GM21528 (cell line): ENCODE data around the gene KCNC3.

Experiments used
- ATAC-seq: cut with Tn5 transposase; IDR thresholded peaks from one replicate; pipeline ENCODE4 v1.9.1; 2021; ENCODE audit warnings: mild to moderate bottlenecking, moderate library complexity; ENCODE audit not compliant: unreplicated experiment, low FRiP score

Gene KCNC3

DNA sequence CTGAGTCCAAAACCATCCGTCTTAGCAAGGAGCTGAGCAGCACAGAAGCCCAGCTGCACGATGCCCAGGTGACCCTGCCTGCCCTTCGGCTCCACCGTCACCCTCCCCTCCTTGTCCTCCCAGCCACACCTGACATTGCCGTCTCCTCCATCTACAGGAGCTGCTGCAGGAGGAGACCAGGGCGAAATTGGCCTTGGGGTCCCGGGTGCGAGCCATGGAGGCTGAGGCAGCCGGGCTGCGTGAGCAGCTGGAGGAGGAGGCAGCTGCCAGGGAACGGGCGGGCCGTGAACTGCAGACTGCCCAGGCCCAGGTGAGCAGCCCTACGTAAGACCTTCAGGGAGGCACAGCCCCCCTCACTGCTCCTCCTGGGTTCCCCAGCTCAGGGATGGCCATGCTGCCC, 49.1 kb downstream of the KCNC3 start:
- ATAC-seq: no peak

DNA sequence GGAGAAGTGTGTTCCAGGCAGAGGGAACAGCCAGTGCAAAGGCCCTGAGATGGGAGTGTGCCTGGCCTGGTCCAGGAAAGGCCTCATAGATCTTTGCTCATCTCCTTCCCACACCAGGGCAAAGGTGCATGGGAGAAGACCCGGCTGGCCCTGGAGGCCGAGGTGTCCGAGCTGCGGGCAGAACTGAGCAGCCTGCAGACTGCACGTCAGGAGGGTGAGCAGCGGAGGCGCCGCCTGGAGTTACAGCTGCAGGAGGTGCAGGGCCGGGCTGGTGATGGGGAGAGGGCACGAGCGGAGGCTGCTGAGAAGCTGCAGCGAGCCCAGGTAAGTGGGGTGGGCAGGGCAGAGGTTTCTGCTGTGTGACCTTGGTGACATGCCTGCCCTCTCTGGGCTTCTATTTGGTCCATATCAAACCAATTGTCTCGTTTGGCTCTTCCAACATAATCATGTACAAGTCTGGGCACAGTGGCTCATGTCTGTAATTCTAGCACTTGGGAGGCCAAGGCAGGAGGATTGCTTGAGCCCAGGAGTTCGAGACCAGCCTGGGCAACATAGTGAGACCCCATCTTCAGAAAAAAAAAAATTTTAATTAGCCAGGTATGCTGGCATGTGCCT, 51.1 kb downstream of the KCNC3 start:
- ATAC-seq: no peak

DNA sequence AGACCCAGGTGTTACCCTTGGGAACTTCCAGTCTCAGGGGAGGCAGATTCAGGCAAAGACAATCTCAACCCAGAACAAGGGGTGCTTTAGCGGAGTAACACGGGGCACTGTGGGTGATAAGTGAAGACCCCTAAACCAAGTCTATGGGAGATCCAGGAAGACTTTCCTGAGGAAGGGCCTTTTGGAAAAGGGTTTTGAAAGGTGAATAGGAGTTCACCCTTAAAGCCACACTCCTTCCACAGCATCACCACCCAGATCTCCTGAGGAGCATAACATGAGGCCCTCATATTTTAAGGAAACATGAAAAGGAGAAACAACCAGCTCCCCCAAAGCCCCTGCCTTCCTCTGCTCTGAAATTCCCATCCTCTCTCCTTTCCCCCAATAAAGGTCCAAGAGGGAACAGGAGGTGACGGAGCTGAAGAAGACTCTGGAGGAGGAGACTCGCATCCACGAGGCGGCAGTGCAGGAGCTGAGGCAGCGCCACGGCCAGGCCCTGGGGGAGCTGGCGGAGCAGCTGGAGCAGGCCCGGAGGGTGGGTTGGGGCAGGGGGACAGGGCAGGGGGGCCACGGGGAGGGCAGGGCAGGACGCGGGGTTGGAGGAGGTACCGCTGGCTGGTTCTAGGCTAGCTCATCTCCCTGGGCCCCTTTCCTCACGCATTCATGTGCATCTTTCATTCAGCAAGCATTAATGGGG, 52.7 kb downstream of the KCNC3 start:
- no peak for ATAC-seq

GRCh38 chr19:50275577-50276368, 53.4 kb downstream of the KCNC3 start:
- ATAC-seq: no peak

GRCh38 chr19:50273821-50274220, 55.4 kb downstream of the KCNC3 start:
- ATAC-seq: no peak

DNA sequence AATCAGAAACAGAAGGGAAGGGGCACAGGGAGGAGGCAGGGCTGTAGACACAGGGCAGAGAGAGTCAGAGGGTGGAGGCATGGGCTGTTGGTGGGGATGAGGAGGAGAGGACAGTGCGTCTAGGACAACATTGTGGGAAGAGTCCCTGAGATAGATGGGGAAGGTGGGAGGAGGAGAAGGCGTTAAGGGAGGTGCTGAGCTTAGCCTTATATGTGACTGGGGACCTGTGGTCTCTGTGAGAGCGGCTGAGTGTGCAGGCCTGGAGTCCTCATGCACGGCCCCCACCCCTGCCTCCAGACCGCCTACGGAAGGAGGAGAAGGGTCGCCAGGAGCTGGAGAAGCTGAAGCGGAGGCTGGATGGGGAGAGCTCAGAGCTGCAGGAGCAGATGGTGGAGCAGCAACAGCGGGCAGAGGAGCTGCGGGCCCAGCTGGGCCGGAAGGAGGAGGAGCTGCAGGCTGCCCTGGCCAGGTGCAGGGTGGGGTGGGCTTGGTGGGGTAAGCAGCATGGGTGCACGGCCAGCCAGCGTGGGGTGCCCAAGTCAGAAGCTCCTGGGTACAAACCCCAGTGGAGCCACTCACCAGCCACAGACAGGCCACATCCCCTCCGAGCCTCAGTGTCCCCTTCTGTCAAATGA, 56.8 kb downstream of the KCNC3 start:
- no peak for ATAC-seq

DNA sequence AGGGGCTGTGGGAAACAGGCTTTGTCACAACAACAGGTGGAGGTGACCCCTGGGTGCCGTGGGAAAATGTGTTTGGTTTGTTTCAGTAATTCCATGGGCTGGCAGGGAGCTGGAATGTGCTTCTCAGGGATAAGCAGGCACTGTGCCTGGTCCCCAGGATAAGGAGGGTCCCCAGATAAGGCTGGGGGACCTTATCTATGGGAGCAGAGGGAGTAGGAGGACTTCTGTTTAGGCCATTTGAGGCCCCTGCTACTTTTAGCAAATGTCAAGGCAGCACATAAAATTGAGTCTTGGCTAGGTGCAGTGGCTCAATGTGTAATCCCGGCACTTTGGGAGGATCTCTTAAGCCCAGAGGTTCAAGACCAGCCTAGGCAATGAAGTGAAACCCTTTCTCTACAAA, 59.5 kb downstream of the KCNC3 start:
- no peak for ATAC-seq

GRCh38 chr19:50268501-50268900, 60.7 kb downstream of the KCNC3 start:
- ATAC-seq: no peak

DNA sequence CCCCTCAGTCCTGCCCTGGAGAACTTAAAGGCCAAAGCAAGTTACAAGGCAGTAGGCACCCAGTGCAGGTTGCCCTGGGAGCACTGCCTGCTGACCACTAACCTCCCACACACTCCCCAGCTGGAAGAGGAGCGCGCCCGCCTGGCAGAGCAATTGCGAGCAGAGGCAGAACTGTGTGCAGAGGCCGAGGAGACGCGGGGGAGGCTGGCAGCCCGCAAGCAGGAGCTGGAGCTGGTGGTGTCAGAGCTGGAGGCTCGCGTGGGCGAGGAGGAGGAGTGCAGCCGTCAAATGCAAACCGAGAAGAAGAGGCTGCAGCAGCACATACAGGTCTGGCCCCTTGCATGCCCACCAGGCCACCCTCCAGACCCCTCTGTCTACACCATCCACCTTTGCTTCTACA, 61.1 kb downstream of the KCNC3 start:
- ATAC-seq: no peak

GRCh38 chr19:50266896-50267295, 62.3 kb downstream of the KCNC3 start:
- ATAC-seq: no peak

DNA sequence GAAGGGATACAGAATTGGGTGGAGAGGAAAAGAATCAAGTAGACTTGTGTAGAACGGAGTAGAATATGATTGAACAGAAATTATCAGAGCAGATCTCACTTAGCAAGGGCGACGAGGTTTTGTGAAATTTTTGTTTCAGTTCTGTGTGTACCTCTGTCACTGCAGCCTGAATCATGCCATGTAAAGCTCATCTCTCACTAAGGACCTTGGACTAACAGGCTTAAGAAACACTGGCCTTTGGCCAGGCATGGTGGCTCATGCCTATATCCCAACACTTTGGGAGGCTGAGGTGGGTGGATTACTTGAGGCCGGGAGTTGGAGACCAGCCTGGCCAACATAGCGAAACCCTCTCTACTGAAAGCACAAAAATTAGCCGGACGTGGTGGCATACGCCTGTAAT, 63.1 kb downstream of the KCNC3 start:
- ATAC-seq: no peak

- no peak for ATAC-seq
Measured at GRCh38 chr19:50264483-50265186, 64.5 kb downstream of the KCNC3 start.

DNA sequence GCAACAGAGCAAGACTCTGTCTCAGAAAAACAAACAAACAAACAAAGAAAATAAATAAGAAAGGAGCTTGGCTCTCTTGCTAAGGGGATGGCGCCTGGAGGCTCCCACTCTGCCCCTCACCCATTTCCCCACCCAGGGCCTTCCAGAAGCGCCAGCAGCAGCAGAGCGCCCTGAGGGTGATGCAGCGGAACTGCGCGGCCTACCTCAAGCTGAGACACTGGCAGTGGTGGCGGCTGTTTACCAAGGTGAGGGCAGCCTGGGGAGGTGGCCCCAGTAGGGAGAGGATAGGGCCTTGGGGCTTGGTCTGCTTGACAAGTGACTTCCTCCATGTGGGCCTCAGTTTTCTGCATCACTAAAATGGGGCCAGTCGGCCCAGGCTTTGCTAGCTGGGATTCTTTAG, 66.0 kb downstream of the KCNC3 start:
- no peak for ATAC-seq
